Activated B cell treated with CpG ODN at 0.5 μM for 24 hours (primary cell): ENCODE measurements around the gene MACROD1. TPM values are rescaled to one million over a fixed set of nuclear protein-coding genes. Genes with fewer than 3 reads are reported as not detected.

Experiments
- ATAC-seq: fragments of 200-7000 bp; cut with Tn5 transposase; one replicate; pipeline ENCODE4 v1.10.0; 2021; ENCODE audit warnings: low read depth, mild to moderate bottlenecking, moderate library complexity
- CTCF ChIA-PET: fragments of 350-600 bp; sonication (Branson Sonifier 250); formaldehyde crosslinking; loops from one replicate; lab custom pipeline; 2021; ENCODE audit warnings: antibody characterized with exemption; lab: Charles Lee
- POLR2A ChIA-PET: fragments of 350-600 bp; sonication (Branson Sonifier 250); formaldehyde crosslinking; loops from one replicate; lab custom pipeline; 2021; ENCODE audit warnings: antibody characterized with exemption; lab: Charles Lee
- DNase-seq: peaks from one replicate; pipeline ENCODE4 v3.0.0; 2022
- H3K27ac Mint-ChIP-seq: one replicate; pipeline ENCODE4 v1.8.0; 2020; ENCODE audit warnings: mixed read lengths
- H3K27me3 Mint-ChIP-seq: one replicate; pipeline ENCODE4 v1.8.0; 2021; ENCODE audit warnings: mixed read lengths
- H3K36me3 Mint-ChIP-seq: one replicate; pipeline ENCODE4 v1.8.0; 2021; ENCODE audit warnings: low read depth, mixed read lengths
- H3K4me1 Mint-ChIP-seq: one replicate; pipeline ENCODE4 v1.8.0; 2021; ENCODE audit warnings: mixed read lengths
- H3K4me3 Mint-ChIP-seq: one replicate; pipeline ENCODE4 v1.8.0; 2020; ENCODE audit warnings: mild to moderate bottlenecking, mixed read lengths
- H3K9me3 Mint-ChIP-seq: one replicate; pipeline ENCODE4 v1.8.0; 2020; ENCODE audit warnings: mixed read lengths
- CTCF ChIP-seq: fragments of 200-600 bp; IDR thresholded peaks from one replicate; pipeline ENCODE4 v1.8.0; 2022; ENCODE audit warnings: antibody characterized with exemption, mild to moderate bottlenecking
- intact Hi-C: fragments of 100-400 bp; cut with micrococcal nuclease; formaldehyde crosslinking; loops from one replicate; pipeline ENCODE4 v1.15.1; 2024
- total RNA-seq: library from RNA; stranded (reverse); gene quantifications from 2 replicates; pipeline ENCODE4 v1.2.3, GENCODE V29; 2022

The MACROD1 gene
- total RNA-seq, 1 donor from 2014 or later = 4.5 TPM

- no peaks in the 10 kb centered on the region for H3K4me1 Mint-ChIP-seq
- intact Hi-C loops = loop anchor here (1.0 kb wide), 3 partner anchors 115 to 317 kb away; no protein-coding TSS in a partner anchor
- no peak for TF ChIP-seq CTCF
- no peak for DNase-seq
- H3K4me3 Mint-ChIP-seq = no peak overlapping the region
- ATAC-seq = no peak
- H3K36me3 Mint-ChIP-seq = no peaks in the 10 kb centered on the region
- ChIA-PET POLR2A (no interaction called here), CTCF (interaction anchor here (4.7 kb wide), 1 partner anchor 153 kb away, joined by 33 read pairs; no protein-coding TSS in a partner anchor)
- no peaks in the 10 kb centered on the region for H3K9me3 Mint-ChIP-seq
- no peak overlapping the region for H3K27ac Mint-ChIP-seq
- H3K27me3 Mint-ChIP-seq = peaks cover 7% of the 10 kb centered on the region
These were observed 12.1 kb downstream of the MACROD1 start for GRCh38 chr11:64153812-64154211.

- H3K4me3 Mint-ChIP-seq = no peak overlapping the region
- no peak overlapping the region for H3K27ac Mint-ChIP-seq
- peaks cover 3% of the 10 kb centered on the region for H3K4me1 Mint-ChIP-seq
- DNase-seq (peak; percentile 77), ATAC-seq (peak; percentile 96)
- no peaks in the 10 kb centered on the region for H3K36me3 Mint-ChIP-seq
- ChIA-PET POLR2A (no interaction called here), CTCF (interaction anchor here (0.6 to 6.2 kb wide), 6 partner anchors 11 to 385 kb away, joined by 3 to 63 read pairs (median 4); partner anchors contain the start of gene MARK2)
- no peaks in the 10 kb centered on the region for H3K9me3 Mint-ChIP-seq
- TF ChIP-seq CTCF = peak; percentile 97
- H3K27me3 Mint-ChIP-seq = peaks cover 7% of the 10 kb centered on the region
- intact Hi-C loops = loop anchor here (1.0 kb wide), 3 partner anchors 116 to 316 kb away; no protein-coding TSS in a partner anchor
These were observed 12.8 kb downstream of the MACROD1 start for GRCh38 chr11:64152841-64153691.

- POLR2A ChIA-PET = interaction anchor here (0.6 kb wide), 1 partner anchor 153 kb away, joined by 3 read pairs; no protein-coding TSS in a partner anchor
These were observed 14.6 kb downstream of the MACROD1 start for GRCh38 chr11:64151337-64151736.

GRCh38 chr11:64150481-64151239 is 15.3 kb downstream of the MACROD1 start:
- no peak for TF ChIP-seq CTCF
- ATAC-seq (no peak), DNase-seq (no peak)
- Mint-ChIP-seq H3K36me3 (no peaks in the 10 kb centered on the region), H3K4me3 (no peak overlapping the region), H3K4me1 (peaks cover 5% of the 10 kb centered on the region), H3K27ac (no peak overlapping the region), H3K27me3 (peaks cover 7% of the 10 kb centered on the region), H3K9me3 (no peaks in the 10 kb centered on the region)
- ChIA-PET CTCF (interaction anchor here (1.0 to 6.2 kb wide), 5 partner anchors 150 to 330 kb away, joined by 3 to 63 read pairs (median 3); partner anchors contain the start of gene MARK2), POLR2A (interaction anchor here (0.6 to 1.3 kb wide), 2 partner anchors 153 to 312 kb away, joined by 3 to 5 read pairs; partner anchors contain the start of gene MARK2)
- intact Hi-C loops = no loop called here

More at GRCh38 chr11:64151337-64151736, 14.6 kb downstream of the MACROD1 start:
- peaks cover 5% of the 10 kb centered on the region for H3K4me1 Mint-ChIP-seq
- no peak overlapping the region for H3K4me3 Mint-ChIP-seq
- H3K9me3 Mint-ChIP-seq = no peaks in the 10 kb centered on the region
- H3K27me3 Mint-ChIP-seq = peaks cover 7% of the 10 kb centered on the region
- DNase-seq (no peak), ATAC-seq (no peak)
- TF ChIP-seq CTCF = no peak
- H3K36me3 Mint-ChIP-seq = no peaks in the 10 kb centered on the region
- no peak overlapping the region for H3K27ac Mint-ChIP-seq
- CTCF ChIA-PET = interaction anchor here (1.0 to 6.2 kb wide), 5 partner anchors 10 to 330 kb away, joined by 3 to 63 read pairs (median 3); partner anchors contain the start of gene MARK2
- intact Hi-C loops = no loop called here
